Right atrium auricular region (tissue), 2 donors: Measurements from ENCODE around the gene CCDC196. TPM values are rescaled to one million over a fixed set of nuclear protein-coding genes. Genes with fewer than 3 reads are reported as not detected.

Source experiments
- DNase-seq: peaks from one replicate; pipeline ENCODE4 v3.0.0-alpha.2; 2019; ENCODE audit warnings: low spot score
- H3K27ac ChIP-seq, 2 donors: fragments of 200-600 bp; sonication (generic); 1 replicate in 1 of 2; 2 replicates in 1 of 2; pipeline ENCODE4 v1.5.1; 2016 to 2019
- H3K27me3 ChIP-seq, 2 donors: fragments of 200-600 bp; sonication (generic); one replicate each; pipeline versions ENCODE4 v1.5.1 to v1.6.0; 2017 to 2019
- H3K36me3 ChIP-seq: fragments of 200-600 bp; sonication (generic); one replicate; pipeline ENCODE4 v1.5.1; 2016
- H3K4me1 ChIP-seq, 2 donors: fragments of 200-600 bp; sonication (generic); one replicate each; pipeline versions ENCODE4 v1.5.1 to v1.6.0; 2017 to 2019
- H3K4me3 ChIP-seq, 2 donors: fragments of 200-600 bp; sonication (generic); 1 replicate in 1 of 2; 2 replicates in 1 of 2; pipeline ENCODE4 v1.5.1; 2017 to 2019; ENCODE audit warnings: mild to moderate bottlenecking in 1 of 2, moderate library complexity in 1 of 2
- H3K9me3 ChIP-seq, 2 donors: fragments of 200-600 bp; sonication (generic); one replicate each; pipeline ENCODE4 v1.5.1; 2019
- total RNA-seq, 2 donors: library from RNA; depleted of rRNA; stranded (reverse); fragments of >200 nt; gene quantifications; one replicate each; pipeline ENCODE4 v1.1.0, GENCODE V29; 2016
- TF ChIP-seq, protein P1 (sequence below), 2 donors: fragments of 200-600 bp; sonication (generic); IDR thresholded peaks; one replicate each; pipeline ENCODE4 v1.5.1; 2019; ENCODE audit warnings: antibody characterized with exemption in 2 of 2

CCDC196 gene
- total RNA-seq, 2 donors from 2014 or later, result not detected

DNA sequence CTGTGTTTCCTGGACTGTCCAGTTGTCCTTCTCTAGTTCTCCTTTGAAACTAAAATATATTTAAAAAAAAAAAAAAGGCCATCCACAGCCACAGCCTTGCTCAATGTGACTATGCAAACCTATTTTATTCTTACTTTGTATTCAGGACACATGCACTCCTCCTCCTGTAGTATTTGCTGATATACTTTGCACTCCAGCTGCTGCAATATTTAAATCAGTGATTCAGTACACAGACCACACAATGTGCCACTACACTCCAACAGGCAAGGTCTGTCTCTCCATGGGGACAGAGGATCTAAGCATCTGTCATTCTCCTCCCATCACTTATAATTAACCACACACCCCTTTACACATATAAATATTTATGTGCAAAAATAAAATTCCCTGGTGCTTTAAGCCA lies 40.2 kb upstream of the CCDC196 start:
- no peaks in the 10 kb centered on the region for H3K27me3 ChIP-seq
- no peaks in the 10 kb centered on the region for H3K36me3 ChIP-seq
- H3K9me3 ChIP-seq, result no peaks in the 10 kb centered on the region
- H3K4me3 ChIP-seq, result no peak overlapping the region
- no peaks in the 10 kb centered on the region for H3K4me1 ChIP-seq
- DNase-seq, result no peak
- no peak overlapping the region for H3K27ac ChIP-seq
- TF ChIP-seq, protein P1, sequence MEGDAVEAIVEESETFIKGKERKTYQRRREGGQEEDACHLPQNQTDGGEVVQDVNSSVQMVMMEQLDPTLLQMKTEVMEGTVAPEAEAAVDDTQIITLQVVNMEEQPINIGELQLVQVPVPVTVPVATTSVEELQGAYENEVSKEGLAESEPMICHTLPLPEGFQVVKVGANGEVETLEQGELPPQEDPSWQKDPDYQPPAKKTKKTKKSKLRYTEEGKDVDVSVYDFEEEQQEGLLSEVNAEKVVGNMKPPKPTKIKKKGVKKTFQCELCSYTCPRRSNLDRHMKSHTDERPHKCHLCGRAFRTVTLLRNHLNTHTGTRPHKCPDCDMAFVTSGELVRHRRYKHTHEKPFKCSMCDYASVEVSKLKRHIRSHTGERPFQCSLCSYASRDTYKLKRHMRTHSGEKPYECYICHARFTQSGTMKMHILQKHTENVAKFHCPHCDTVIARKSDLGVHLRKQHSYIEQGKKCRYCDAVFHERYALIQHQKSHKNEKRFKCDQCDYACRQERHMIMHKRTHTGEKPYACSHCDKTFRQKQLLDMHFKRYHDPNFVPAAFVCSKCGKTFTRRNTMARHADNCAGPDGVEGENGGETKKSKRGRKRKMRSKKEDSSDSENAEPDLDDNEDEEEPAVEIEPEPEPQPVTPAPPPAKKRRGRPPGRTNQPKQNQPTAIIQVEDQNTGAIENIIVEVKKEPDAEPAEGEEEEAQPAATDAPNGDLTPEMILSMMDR (IDR thresholded peaks at IDR 0.05), result no peak

DNA sequence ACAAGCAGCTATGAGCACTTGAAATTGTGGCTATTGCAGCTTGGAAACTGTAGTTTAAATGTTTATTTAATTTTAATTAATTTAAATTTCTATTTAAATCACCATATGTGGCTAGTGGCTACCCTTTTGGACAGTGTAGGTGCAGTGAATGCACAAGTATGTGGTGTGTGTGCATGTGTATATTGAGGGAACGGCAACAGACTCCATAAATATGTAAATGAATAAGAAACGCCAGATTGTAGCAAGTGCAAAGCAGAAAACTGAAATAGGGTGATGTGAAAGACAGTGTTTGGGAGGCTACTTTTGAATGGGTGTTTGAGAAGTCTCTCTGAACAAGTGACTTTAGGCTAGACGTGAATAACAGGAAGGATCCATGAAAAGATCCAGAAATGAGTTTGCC lies 32.7 kb upstream of the CCDC196 start:
- no peaks in the 10 kb centered on the region for H3K9me3 ChIP-seq
- no peaks in the 10 kb centered on the region for H3K27me3 ChIP-seq
- no peaks in the 10 kb centered on the region for H3K4me1 ChIP-seq
- DNase-seq, result no peak
- TF ChIP-seq, protein P1 (IDR thresholded peaks at IDR 0.05), result no peak
- no peaks in the 10 kb centered on the region for H3K36me3 ChIP-seq
- no peak overlapping the region for H3K27ac ChIP-seq
- H3K4me3 ChIP-seq, result no peak overlapping the region

GRCh38 chr14:66459603-66460002 lies 26.6 kb upstream of the CCDC196 start:
- Histone ChIP-seq H3K4me1 (no peaks in the 10 kb centered on the region), H3K9me3 (no peaks in the 10 kb centered on the region), H3K27me3 (no peaks in the 10 kb centered on the region), H3K4me3 (no peak overlapping the region), H3K27ac (no peak overlapping the region), H3K36me3 (no peaks in the 10 kb centered on the region)
- TF ChIP-seq, protein P1 (IDR thresholded peaks at IDR 0.05), result no peak
- DNase-seq, result no peak

DNA sequence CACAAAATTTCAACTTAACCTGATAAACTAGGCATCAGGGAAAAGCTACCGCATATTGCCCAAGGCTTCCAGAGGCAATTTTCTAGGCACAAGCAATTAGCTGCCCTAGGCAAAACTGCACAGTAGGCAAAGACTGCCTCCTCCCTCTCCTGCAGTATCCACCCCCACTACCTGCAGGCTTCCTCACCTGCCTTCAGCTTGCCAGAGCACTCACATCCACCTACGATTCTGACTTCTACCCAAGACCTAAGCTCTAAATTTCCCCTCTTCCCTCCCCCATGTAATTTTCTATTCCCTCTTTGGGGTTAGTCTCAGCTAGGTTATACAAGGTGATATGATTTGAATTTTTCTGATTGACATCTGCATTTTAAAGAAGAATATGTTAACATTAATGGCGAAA lies 21.9 kb upstream of the CCDC196 start:
- TF ChIP-seq, protein P1 (IDR thresholded peaks at IDR 0.05), result no peak
- H3K27ac ChIP-seq, result no peak overlapping the region
- H3K4me1 ChIP-seq, result no peaks in the 10 kb centered on the region
- H3K9me3 ChIP-seq, result peaks cover 0 to 4% of the 10 kb centered on the region in 2 donors
- H3K27me3 ChIP-seq, result no peaks in the 10 kb centered on the region
- no peak for DNase-seq
- H3K36me3 ChIP-seq, result no peaks in the 10 kb centered on the region
- no peak overlapping the region for H3K4me3 ChIP-seq

- Histone ChIP-seq H3K4me3 (no peak overlapping the region), H3K4me1 (no peaks in the 10 kb centered on the region), H3K9me3 (peaks cover 0 to 9% of the 10 kb centered on the region in 2 donors), H3K36me3 (no peaks in the 10 kb centered on the region), H3K27ac (no peak overlapping the region), H3K27me3 (no peaks in the 10 kb centered on the region)
- no peak for DNase-seq
- TF ChIP-seq, protein P1 (IDR thresholded peaks at IDR 0.05), result no peak
These were observed 17.3 kb upstream of the CCDC196 start for GRCh38 chr14:66468778-66469367.

- Histone ChIP-seq H3K4me3 (no peak overlapping the region), H3K4me1 (no peaks in the 10 kb centered on the region), H3K9me3 (peaks cover 0 to 9% of the 10 kb centered on the region in 2 donors), H3K27me3 (no peaks in the 10 kb centered on the region), H3K27ac (no peak overlapping the region), H3K36me3 (no peaks in the 10 kb centered on the region)
- TF ChIP-seq, protein P1 (IDR thresholded peaks at IDR 0.05), result no peak
- DNase-seq, result no peak
These were observed 14.6 kb upstream of the CCDC196 start for GRCh38 chr14:66471584-66471983.
